ENCODE measurements around the gene INPP4B.

The INPP4B gene

GRCh38 chr4:142036795-142037583 lies 809.1 kb downstream of the INPP4B start:
- no peak for DNase-seq

- DNase-seq, result no peak
Observed at GRCh38 chr4:142035566-142035965, 810.5 kb downstream of the INPP4B start.

- DNase-seq, result no peak
Observed at GRCh38 chr4:142034101-142034500, 812.0 kb downstream of the INPP4B start.

- no peak for DNase-seq
Observed at GRCh38 chr4:142030010-142030409, 816.1 kb downstream of the INPP4B start.

- no peak for DNase-seq
Observed at GRCh38 chr4:142021761-142022160, 824.3 kb downstream of the INPP4B start.

GRCh38 chr4:142021181-142021580 lies 824.9 kb downstream of the INPP4B start:
- no peak for DNase-seq

- no peak for DNase-seq
Observed at GRCh38 chr4:142016031-142016430, 830.1 kb downstream of the INPP4B start.

GRCh38 chr4:142009751-142010150 lies 836.4 kb downstream of the INPP4B start:
- no peak for DNase-seq

- DNase-seq, result no peak
Observed at GRCh38 chr4:142005519-142005918, 840.6 kb downstream of the INPP4B start.

- no peak for DNase-seq
Observed at GRCh38 chr4:141999446-142000143, 846.5 kb downstream of the INPP4B start.

GRCh38 chr4:141995056-141995455 lies 851.0 kb downstream of the INPP4B start:
- DNase-seq, result no peak

GRCh38 chr4:141977433-141977832 lies 868.7 kb downstream of the INPP4B start:
- no peak for DNase-seq

All from left hindlimb (tissue), 1 donor.